ENCODE results near the gene EPHB6. TPM values are rescaled to one million over a fixed set of nuclear protein-coding genes. Genes with fewer than 3 reads are reported as not detected.

The EPHB6 gene
- polyA plus RNA-seq, 1 of the 3 experiments (the other 2 are of a cell fraction), result 1.8 TPM

DNA sequence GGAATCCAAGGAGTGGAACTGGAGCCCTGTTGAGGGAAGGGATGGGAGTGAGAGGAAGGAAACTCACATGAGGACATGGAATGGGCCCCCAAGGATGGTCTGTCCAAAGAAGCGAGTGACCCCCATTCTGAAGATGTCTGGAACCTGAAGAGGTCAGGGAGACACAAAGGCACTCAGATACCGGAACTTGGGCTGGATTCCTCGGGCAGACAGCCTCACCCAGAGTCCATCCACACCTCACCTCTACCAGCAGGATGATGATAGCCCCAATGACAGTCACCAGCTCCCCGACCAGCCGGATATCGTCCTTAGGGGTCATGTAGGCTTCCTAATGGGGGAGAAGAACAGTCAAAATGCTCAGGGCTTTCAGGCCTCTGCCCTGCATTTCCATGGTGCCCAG is 20.0 kb downstream of the EPHB6 start:
- POLR2A ChIA-PET, result no interaction called here
- Histone ChIP-seq H3K9ac (no peak overlapping the region), H3K27ac (ENCODE audit: low read depth in 2 of 2, low read length in 1 of 2) (no peak overlapping the region), H3K4me3 (ENCODE audit: low read depth in 2 of 2, low read length in 1 of 2) (no peak overlapping the region), H3K79me2 (ENCODE audit: insufficient read depth) (no peaks in the 10 kb centered on the region), H2AFZ (ENCODE audit: low read depth) (no peak overlapping the region), H3K4me2 (no peak overlapping the region), H3K4me1 (ENCODE audit: control insufficient read depth in 1 of 2, insufficient read depth in 2 of 2, low read depth in 1 of 2, low read length in 1 of 2) (no peaks in the 10 kb centered on the region), H4K20me1 (ENCODE audit: insufficient read depth) (no peaks in the 10 kb centered on the region), H3F3A (replicated peaks; ENCODE audit: insufficient read depth) (no peaks in the 10 kb centered on the region), H3K36me3 (replicated peaks in 1 of 2; ENCODE audit: control insufficient read depth in 1 of 2, insufficient read depth in 2 of 2, low read length in 1 of 2) (no peaks in the 10 kb centered on the region), H3K9me3 (no peaks in the 10 kb centered on the region), H3K9me2 (no peaks in the 10 kb centered on the region), H3K27me3 (ENCODE audit: insufficient read depth) (peaks cover 44% of the 10 kb centered on the region; the same call in 1 of the 2 replicates)
- CTCF ChIA-PET, result interaction anchor here (2.4 to 10.7 kb wide), 2 partner anchors 7 to 340 kb away, joined by 15 to 120 read pairs; no protein-coding TSS in a partner anchor
- TF ChIP-seq GATA2 (CRISPR knock-in tag; IDR thresholded peaks at IDR 0.05), result no peak
- TF ChIP-seq GABPA (IDR thresholded peaks at IDR 0.05; ENCODE audit: low read depth), result no peak
- TF ChIP-seq NFIC (IDR thresholded peaks at IDR 0.05; ENCODE audit: borderline replicate concordance), result no peak
- TF ChIP-seq, protein P1, sequence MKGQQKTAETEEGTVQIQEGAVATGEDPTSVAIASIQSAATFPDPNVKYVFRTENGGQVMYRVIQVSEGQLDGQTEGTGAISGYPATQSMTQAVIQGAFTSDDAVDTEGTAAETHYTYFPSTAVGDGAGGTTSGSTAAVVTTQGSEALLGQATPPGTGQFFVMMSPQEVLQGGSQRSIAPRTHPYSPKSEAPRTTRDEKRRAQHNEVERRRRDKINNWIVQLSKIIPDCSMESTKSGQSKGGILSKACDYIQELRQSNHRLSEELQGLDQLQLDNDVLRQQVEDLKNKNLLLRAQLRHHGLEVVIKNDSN (IDR thresholded peaks at IDR 0.05; ENCODE audit: borderline replicate concordance, low read depth), result no peak
- TF ChIP-seq, protein P2, sequence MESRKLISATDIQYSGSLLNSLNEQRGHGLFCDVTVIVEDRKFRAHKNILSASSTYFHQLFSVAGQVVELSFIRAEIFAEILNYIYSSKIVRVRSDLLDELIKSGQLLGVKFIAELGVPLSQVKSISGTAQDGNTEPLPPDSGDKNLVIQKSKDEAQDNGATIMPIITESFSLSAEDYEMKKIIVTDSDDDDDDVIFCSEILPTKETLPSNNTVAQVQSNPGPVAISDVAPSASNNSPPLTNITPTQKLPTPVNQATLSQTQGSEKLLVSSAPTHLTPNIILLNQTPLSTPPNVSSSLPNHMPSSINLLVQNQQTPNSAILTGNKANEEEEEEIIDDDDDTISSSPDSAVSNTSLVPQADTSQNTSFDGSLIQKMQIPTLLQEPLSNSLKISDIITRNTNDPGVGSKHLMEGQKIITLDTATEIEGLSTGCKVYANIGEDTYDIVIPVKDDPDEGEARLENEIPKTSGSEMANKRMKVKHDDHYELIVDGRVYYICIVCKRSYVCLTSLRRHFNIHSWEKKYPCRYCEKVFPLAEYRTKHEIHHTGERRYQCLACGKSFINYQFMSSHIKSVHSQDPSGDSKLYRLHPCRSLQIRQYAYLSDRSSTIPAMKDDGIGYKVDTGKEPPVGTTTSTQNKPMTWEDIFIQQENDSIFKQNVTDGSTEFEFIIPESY (IDR thresholded peaks at IDR 0.05; ENCODE audit: borderline replicate concordance, low read depth), result no peak
- TF ChIP-seq POLR2AphosphoS5 (IDR thresholded peaks at IDR 0.05; ENCODE audit: low read depth, low read length), result no peak
- TF ChIP-seq YY1 (IDR thresholded peaks at IDR 0.05; ENCODE audit: low read depth), result no peak
- no peak for TF ChIP-seq FOSL2 (IDR thresholded peaks at IDR 0.05; ENCODE audit: borderline replicate concordance, low read depth)
- no peak for TF ChIP-seq PBX3 (IDR thresholded peaks at IDR 0.05)
- TF ChIP-seq RAD21 (IDR thresholded peaks at IDR 0.05; ENCODE audit: low read length), result no peak
- no peak for TF ChIP-seq NRF1 (IDR thresholded peaks at IDR 0.05; ENCODE audit: low read depth, low read length)
- no peak for TF ChIP-seq FOXM1 (IDR thresholded peaks at IDR 0.05; ENCODE audit: low read depth)
- no peak for TF ChIP-seq TCF12 (IDR thresholded peaks at IDR 0.05)
- TF ChIP-seq, protein P3, sequence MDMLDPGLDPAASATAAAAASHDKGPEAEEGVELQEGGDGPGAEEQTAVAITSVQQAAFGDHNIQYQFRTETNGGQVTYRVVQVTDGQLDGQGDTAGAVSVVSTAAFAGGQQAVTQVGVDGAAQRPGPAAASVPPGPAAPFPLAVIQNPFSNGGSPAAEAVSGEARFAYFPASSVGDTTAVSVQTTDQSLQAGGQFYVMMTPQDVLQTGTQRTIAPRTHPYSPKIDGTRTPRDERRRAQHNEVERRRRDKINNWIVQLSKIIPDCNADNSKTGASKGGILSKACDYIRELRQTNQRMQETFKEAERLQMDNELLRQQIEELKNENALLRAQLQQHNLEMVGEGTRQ (IDR thresholded peaks at IDR 0.05; ENCODE audit: borderline replicate concordance, low read depth, low read length), result no peak
- TF ChIP-seq MAX (IDR thresholded peaks at IDR 0.05; ENCODE audit: low read depth), result no peak
- no peak for TF ChIP-seq SIN3A (IDR thresholded peaks at IDR 0.05; ENCODE audit: borderline replicate concordance, low read depth, low read length)
- 25% methylated on average over 3 of the region's 6 CpGs for WGBS (ENCODE audit: low lambda C conversion rate)
- DNase-seq, result no peak
